Right atrium auricular region (tissue), 2 donors: Measurements from ENCODE around the gene TRNAU1AP. TPM values are rescaled to one million over a fixed set of nuclear protein-coding genes. Genes with fewer than 3 reads are reported as not detected.
"Not testable (repeated sequence)": the region's sequence is repeated elsewhere in the genome, so short reads cannot be mapped to it uniquely, and the experiment has no call there.

Source experiments
- DNase-seq: peaks from one replicate; pipeline ENCODE4 v3.0.0-alpha.2; 2019; ENCODE audit warnings: low spot score
- H3K27ac ChIP-seq, 2 donors: fragments of 200-600 bp; sonication (generic); 1 replicate in 1 of 2; 2 replicates in 1 of 2; pipeline ENCODE4 v1.5.1; 2016 to 2019
- H3K27me3 ChIP-seq, 2 donors: fragments of 200-600 bp; sonication (generic); one replicate each; pipeline versions ENCODE4 v1.5.1 to v1.6.0; 2017 to 2019
- H3K36me3 ChIP-seq: fragments of 200-600 bp; sonication (generic); one replicate; pipeline ENCODE4 v1.5.1; 2016
- H3K4me1 ChIP-seq, 2 donors: fragments of 200-600 bp; sonication (generic); one replicate each; pipeline versions ENCODE4 v1.5.1 to v1.6.0; 2017 to 2019
- H3K4me3 ChIP-seq, 2 donors: fragments of 200-600 bp; sonication (generic); 1 replicate in 1 of 2; 2 replicates in 1 of 2; pipeline ENCODE4 v1.5.1; 2017 to 2019; ENCODE audit warnings: mild to moderate bottlenecking in 1 of 2, moderate library complexity in 1 of 2
- H3K9me3 ChIP-seq, 2 donors: fragments of 200-600 bp; sonication (generic); one replicate each; pipeline ENCODE4 v1.5.1; 2019
- total RNA-seq, 2 donors: library from RNA; depleted of rRNA; stranded (reverse); fragments of >200 nt; gene quantifications; one replicate each; pipeline ENCODE4 v1.1.0, GENCODE V29; 2016
- TF ChIP-seq, protein P1 (sequence below), 2 donors: fragments of 200-600 bp; sonication (generic); IDR thresholded peaks; one replicate each; pipeline ENCODE4 v1.5.1; 2019; ENCODE audit warnings: antibody characterized with exemption in 2 of 2

TRNAU1AP gene
- total RNA-seq, 2 donors from 2014 or later = 7.4 to 12.6 TPM

DNA sequence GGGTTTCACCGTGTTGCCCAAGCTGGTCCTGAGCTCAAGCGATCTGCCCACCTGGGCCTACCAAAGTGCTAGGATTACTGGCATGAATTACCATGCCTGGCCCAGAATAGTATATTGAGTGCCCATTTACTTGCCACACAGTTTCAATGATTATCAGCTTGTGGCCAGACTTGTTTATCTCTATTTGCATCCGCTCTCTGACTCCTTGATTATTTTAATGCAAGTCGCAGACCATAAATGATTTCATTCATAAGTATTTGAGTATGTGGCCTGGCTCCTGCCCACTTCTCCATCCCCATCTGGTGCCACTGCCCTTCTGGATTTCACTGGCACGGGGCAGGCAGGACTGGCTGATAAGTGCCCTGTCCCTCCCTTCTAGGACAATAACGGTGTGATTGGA is 18.2 kb upstream of the TRNAU1AP start:
- Histone ChIP-seq H3K36me3 (peaks cover 6% of the 10 kb centered on the region), H3K9me3 (no peaks in the 10 kb centered on the region)
- TF ChIP-seq, protein P1, sequence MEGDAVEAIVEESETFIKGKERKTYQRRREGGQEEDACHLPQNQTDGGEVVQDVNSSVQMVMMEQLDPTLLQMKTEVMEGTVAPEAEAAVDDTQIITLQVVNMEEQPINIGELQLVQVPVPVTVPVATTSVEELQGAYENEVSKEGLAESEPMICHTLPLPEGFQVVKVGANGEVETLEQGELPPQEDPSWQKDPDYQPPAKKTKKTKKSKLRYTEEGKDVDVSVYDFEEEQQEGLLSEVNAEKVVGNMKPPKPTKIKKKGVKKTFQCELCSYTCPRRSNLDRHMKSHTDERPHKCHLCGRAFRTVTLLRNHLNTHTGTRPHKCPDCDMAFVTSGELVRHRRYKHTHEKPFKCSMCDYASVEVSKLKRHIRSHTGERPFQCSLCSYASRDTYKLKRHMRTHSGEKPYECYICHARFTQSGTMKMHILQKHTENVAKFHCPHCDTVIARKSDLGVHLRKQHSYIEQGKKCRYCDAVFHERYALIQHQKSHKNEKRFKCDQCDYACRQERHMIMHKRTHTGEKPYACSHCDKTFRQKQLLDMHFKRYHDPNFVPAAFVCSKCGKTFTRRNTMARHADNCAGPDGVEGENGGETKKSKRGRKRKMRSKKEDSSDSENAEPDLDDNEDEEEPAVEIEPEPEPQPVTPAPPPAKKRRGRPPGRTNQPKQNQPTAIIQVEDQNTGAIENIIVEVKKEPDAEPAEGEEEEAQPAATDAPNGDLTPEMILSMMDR (IDR thresholded peaks at IDR 0.05) = no peak

DNA sequence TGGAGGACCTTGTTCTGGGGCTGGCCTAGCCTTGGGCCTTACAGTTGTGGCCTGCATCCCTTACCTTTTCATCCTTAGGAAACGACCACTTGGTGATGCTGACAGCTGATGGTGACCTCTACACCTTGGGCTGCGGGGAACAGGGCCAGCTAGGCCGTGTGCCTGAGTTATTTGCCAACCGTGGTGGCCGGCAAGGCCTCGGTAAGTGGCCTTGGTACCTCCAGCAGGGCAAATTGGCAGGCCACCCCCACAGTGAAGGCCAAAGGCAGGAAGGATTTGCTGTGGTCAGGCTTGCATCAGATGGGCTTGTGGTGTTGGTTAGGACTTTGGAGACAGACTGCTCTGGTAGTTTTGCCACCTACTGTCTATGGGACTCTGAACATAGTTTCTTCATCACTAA is 17.7 kb upstream of the TRNAU1AP start:
- Histone ChIP-seq H3K4me3 (no peak overlapping the region), H3K27me3 (no peaks in the 10 kb centered on the region), H3K9me3 (no peaks in the 10 kb centered on the region), H3K27ac (no peak overlapping the region), H3K4me1 (no peaks in the 10 kb centered on the region), H3K36me3 (peaks cover 6% of the 10 kb centered on the region)
- TF ChIP-seq, protein P1 (IDR thresholded peaks at IDR 0.05) = no peak
- DNase-seq = no peak

More for the DNA sequence above, 18.2 kb upstream of the TRNAU1AP start:
- H3K27me3 ChIP-seq = no peaks in the 10 kb centered on the region
- H3K27ac ChIP-seq = no peak overlapping the region
- no peaks in the 10 kb centered on the region for H3K4me1 ChIP-seq
- DNase-seq = no peak
- no peak overlapping the region for H3K4me3 ChIP-seq

- H3K27me3 ChIP-seq = no peaks in the 10 kb centered on the region
- DNase-seq = no peak
- H3K27ac ChIP-seq = no peak overlapping the region
- no peaks in the 10 kb centered on the region for H3K9me3 ChIP-seq
- H3K4me1 ChIP-seq = no peaks in the 10 kb centered on the region
- TF ChIP-seq, protein P1 (IDR thresholded peaks at IDR 0.05) = no peak
- no peak overlapping the region for H3K4me3 ChIP-seq
- H3K36me3 ChIP-seq = peaks cover 6% of the 10 kb centered on the region
Measured at GRCh38 chr1:28537457-28538199, 15.3 kb upstream of the TRNAU1AP start.

DNA sequence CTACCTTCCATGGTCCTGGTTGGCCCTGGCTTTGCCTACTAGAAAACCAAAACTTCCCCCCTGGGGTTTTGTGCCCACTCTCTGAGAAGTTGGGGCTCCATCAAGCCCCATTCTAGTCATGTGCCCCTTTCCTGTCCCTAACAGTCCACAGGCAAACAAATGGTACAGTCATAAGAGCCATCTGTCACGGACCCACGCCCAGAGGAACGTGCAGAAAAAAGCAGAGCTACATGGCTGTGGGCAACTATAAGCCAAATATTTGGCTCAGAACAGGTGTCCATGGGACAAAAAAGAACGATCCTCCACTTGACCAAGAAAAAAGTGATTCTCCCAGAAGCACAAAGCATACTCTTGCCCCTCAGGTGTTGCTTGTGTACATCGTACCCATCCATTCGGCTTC is 14.6 kb upstream of the TRNAU1AP start:
- no peaks in the 10 kb centered on the region for H3K4me1 ChIP-seq
- DNase-seq = no peak
- H3K36me3 ChIP-seq = peaks cover 6% of the 10 kb centered on the region
- no peaks in the 10 kb centered on the region for H3K9me3 ChIP-seq
- TF ChIP-seq, protein P1 (IDR thresholded peaks at IDR 0.05) = no peak
- H3K27ac ChIP-seq = no peak overlapping the region
- H3K4me3 ChIP-seq = no peak overlapping the region
- no peaks in the 10 kb centered on the region for H3K27me3 ChIP-seq

DNA sequence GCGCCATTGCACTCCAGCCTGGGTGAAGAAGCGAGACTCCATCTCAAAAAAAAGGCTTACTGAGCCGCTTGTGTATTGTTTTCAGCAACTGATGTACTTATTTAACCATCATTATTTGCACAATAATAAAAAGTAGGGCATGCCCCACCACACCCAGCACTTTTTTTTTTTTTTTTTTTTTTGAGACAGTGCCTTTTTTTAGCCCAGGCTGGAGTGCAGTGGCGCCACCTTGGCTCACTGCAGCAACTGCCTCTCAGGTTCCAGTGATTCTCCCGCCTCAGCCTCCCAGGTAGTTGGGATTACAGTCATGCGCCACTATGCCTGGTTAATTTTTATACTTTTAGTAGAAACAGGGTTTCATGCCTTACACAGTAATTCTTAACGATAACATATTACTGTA is 12.2 kb upstream of the TRNAU1AP start:
- H3K9me3 ChIP-seq = no peaks in the 10 kb centered on the region
- no peaks in the 10 kb centered on the region for H3K36me3 ChIP-seq
- H3K27ac ChIP-seq = no peak overlapping the region
- TF ChIP-seq, protein P1 (IDR thresholded peaks at IDR 0.05) = no peak
- H3K4me3 ChIP-seq = no peak overlapping the region
- DNase-seq = no peak
- H3K27me3 ChIP-seq = no peaks in the 10 kb centered on the region
- H3K4me1 ChIP-seq = no peaks in the 10 kb centered on the region

DNA sequence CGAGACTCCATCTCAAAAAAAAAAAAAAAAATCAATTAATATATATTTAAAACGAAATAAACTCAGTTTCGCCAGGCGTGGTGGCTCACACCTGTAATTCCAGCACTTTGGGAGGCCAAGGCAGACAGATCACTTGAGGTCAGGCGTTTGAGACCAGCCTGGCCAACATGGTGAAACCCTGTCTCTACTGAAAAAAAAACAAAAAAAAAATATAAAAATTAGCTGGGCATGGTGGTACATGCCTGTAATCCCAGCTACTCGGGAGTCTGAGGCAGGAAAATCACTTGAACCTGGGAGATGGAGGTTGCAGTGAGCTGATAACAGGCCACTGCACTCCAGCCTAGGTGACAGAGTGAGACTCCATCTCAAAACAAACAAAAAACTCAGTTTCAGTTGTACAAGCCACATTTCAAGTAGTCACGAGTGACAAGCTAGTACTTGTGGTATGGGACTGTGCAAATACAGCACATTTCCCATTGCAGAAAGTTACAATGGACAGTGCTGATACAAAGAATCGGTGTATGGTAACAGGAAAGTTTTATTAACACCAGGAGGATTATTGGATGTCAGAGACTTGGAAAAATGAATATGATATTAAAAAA is 11.4 kb upstream of the TRNAU1AP start:
- H3K4me3 ChIP-seq, DNase-seq, H3K4me1 ChIP-seq, H3K27ac ChIP-seq, H3K9me3 ChIP-seq, H3K36me3 ChIP-seq, H3K27me3 ChIP-seq: not testable (repeated sequence)
